K562 (cell line): ENCODE data around the gene NFATC3. TPM values are rescaled to one million over a fixed set of nuclear protein-coding genes. Genes with fewer than 3 reads are reported as not detected.

Experiments
- ATF7 ChIP-seq: fragments of 450-650 bp; IDR thresholded peaks from 2 replicates; pipeline ENCODE4 v1.7.1; 2014; ENCODE audit warnings: mild to moderate bottlenecking, moderate library complexity
- CHCHD3 ChIP-seq: fragments of 250-450 bp; sonication (Bioruptor Pico); IDR thresholded peaks from 2 replicates; pipeline ENCODE4 v2.1.2; 2022; ENCODE audit warnings: mild to moderate bottlenecking
- FIP1L1 ChIP-seq: fragments of 200-400 bp; formaldehyde crosslinking; IDR thresholded peaks from 2 replicates; pipeline ENCODE4 v1.6.1; 2018; ENCODE audit warnings: mild to moderate bottlenecking, low read depth, low read length; ENCODE audit not compliant: poor library complexity, severe bottlenecking
- GABPB1 ChIP-seq: sonication (generic); formaldehyde crosslinking; IDR thresholded peaks from 2 replicates; pipeline ENCODE4 v1.8.0; 2022; ENCODE audit warnings: mild to moderate bottlenecking, missing genetic modification reagents
- KLF16 ChIP-seq: IDR thresholded peaks from 2 replicates; pipeline ENCODE4 v1.6.1; 2016; ENCODE audit warnings: antibody characterized with exemption
- NELFE ChIP-seq: IDR thresholded peaks from 2 replicates; pipeline ENCODE4 v1.6.1; 2011; ENCODE audit warnings: mild to moderate bottlenecking; ENCODE audit not compliant: insufficient read depth, insufficient read length
- PRMT5 ChIP-seq: sonication (generic); formaldehyde crosslinking; IDR thresholded peaks from 2 replicates; pipeline ENCODE4 v1.5.0; 2020; ENCODE audit warnings: missing genetic modification reagents
- TRIM28 ChIP-seq: fragments of 450-650 bp; IDR thresholded peaks from 2 replicates; pipeline ENCODE4 v1.6.1; 2017
- ZNF41 ChIP-seq: fragments of 250-450 bp; sonication (Bioruptor Pico); conservative IDR thresholded peaks from 2 replicates; pipeline ENCODE4 v1.4.0; 2020; ENCODE audit warnings: mild to moderate bottlenecking
- ZNF551 ChIP-seq: fragments of 250-450 bp; sonication (Bioruptor Pico); IDR thresholded peaks from 2 replicates; pipeline ENCODE4 v1.5.0; 2021; ENCODE audit warnings: mild to moderate bottlenecking, moderate library complexity
- ZNF79 ChIP-seq: fragments of 250-450 bp; sonication (Bioruptor Pico); IDR thresholded peaks from 2 replicates; pipeline ENCODE4 v1.4.0; 2020; ENCODE audit warnings: low read depth, mild to moderate bottlenecking, moderate library complexity
- polyA plus RNA-seq, 8 experiments: library from polyadenylated mRNA; depleted of rRNA in 4 of 8; stranded (reverse) in 5 of 8; unstranded in 3 of 8; fragments of >200 nt; fragmentation: Nextera tagmentation in 2 of 8; fragmentation: Illumina TruSeq in 1 of 8; extraction: Ambion mirVana in 2 of 8; extraction: Trizol in 1 of 8; gene quantifications; 2 replicates each; pipeline versions ENCODE4 v1.2.1 to v1.2.3, GENCODE V29; 2011 to 2014; ENCODE audit warnings: inconsistent platforms in 1 of 8, missing spikeins in 1 of 8
- total RNA-seq, 7 experiments: library from RNA; depleted of rRNA in 6 of 7; stranded (reverse); fragments of >200 nt in 6 of 7; fragmentation: Illumina TruSeq in 2 of 7; extraction: Trizol in 2 of 7; gene quantifications; 2 replicates each; pipeline versions ENCODE4 v1.2.1 to v1.2.3, GENCODE V29; 2011 to 2021; ENCODE audit warnings: low replicate concordance in 1 of 7
- TF ChIP-seq, protein P1 (sequence below): fragments of 450-650 bp; formaldehyde crosslinking; IDR thresholded peaks from 2 replicates; pipeline ENCODE4 v1.4.0; 2020; ENCODE audit warnings: mild to moderate bottlenecking, moderate library complexity
- TF ChIP-seq, protein P2 (sequence below): IDR thresholded peaks from 2 replicates; pipeline ENCODE4 v1.6.1; 2011; ENCODE audit warnings: borderline replicate concordance, low read depth, mild to moderate bottlenecking, moderate library complexity, low read length; ENCODE audit not compliant: insufficient read depth, poor library complexity, severe bottlenecking
- TF ChIP-seq, protein P3 (sequence below): sonication (generic); formaldehyde crosslinking; IDR thresholded peaks from 2 replicates; pipeline ENCODE4 v1.8.1; 2023; ENCODE audit warnings: mild to moderate bottlenecking, missing genetic modification reagents
- TF ChIP-seq, protein P4 (sequence below): IDR thresholded peaks from 2 replicates; pipeline ENCODE4 v1.6.1; 2012; ENCODE audit warnings: low read depth, low read length, improper control_type of control experiment, borderline replicate concordance
- TF ChIP-seq, protein P5 (sequence below): sonication (generic); formaldehyde crosslinking; IDR thresholded peaks from 2 replicates; pipeline ENCODE4 v1.9.0; 2022; ENCODE audit warnings: mild to moderate bottlenecking, missing genetic modification reagents

The NFATC3 gene
- total and polyA plus RNA-seq, 9 of the 15 experiments (the other 6 are each of a cell fraction or from before 2014, with no cell fraction given) = 15.7 to 98.4 (median 59.4) TPM

DNA sequence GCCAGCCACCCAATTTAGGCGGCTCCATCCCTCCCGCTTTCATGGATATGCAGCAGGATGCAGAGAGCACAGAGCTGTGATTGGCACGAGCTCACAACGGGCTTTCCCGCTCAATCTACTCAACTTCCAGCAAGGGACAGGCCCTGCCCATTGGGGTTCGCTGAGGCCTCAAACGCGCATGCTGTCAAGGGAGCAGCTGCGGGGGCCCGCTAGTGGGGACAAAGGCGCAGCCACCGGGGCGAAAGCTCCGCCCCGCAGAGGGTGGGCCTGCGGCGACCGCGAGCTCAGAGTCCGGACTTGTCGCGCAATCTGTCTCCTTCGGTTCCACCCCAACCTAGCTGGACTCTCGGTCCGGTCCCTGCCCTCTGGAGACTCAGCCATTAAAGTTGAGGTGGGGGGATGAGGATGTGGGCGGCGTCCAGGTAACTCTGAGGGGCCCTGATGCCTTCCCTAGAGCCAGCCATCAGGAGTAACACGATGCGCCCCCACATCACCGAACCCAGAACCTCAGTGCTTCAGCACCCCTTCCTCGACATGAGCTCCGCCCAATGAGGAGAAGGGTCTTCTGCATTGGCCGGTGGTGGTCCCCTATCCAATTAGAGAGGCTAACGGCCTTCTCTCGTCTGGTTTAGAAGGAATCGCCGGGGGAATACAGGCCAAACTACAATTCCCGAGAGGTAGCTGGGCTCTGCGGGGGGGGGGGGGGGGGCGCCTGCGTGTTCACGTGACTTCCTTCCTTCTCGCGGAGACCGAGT, 489 bp upstream of the NFATC3 start (continued):
- TF ChIP-seq, protein P1, sequence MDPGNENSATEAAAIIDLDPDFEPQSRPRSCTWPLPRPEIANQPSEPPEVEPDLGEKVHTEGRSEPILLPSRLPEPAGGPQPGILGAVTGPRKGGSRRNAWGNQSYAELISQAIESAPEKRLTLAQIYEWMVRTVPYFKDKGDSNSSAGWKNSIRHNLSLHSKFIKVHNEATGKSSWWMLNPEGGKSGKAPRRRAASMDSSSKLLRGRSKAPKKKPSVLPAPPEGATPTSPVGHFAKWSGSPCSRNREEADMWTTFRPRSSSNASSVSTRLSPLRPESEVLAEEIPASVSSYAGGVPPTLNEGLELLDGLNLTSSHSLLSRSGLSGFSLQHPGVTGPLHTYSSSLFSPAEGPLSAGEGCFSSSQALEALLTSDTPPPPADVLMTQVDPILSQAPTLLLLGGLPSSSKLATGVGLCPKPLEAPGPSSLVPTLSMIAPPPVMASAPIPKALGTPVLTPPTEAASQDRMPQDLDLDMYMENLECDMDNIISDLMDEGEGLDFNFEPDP = no peak
- TF ChIP-seq GABPB1 = peak; percentile 66
- no peak for TF ChIP-seq CHCHD3 (CRISPR knock-in tag)
- TF ChIP-seq ZNF551 (CRISPR knock-in tag) = no peak
- peak; percentile 70; the same call in 1 of the 2 replicates for TF ChIP-seq ATF7
- no peak for TF ChIP-seq PRMT5 (CRISPR knock-in tag)
- TF ChIP-seq, protein P2, sequence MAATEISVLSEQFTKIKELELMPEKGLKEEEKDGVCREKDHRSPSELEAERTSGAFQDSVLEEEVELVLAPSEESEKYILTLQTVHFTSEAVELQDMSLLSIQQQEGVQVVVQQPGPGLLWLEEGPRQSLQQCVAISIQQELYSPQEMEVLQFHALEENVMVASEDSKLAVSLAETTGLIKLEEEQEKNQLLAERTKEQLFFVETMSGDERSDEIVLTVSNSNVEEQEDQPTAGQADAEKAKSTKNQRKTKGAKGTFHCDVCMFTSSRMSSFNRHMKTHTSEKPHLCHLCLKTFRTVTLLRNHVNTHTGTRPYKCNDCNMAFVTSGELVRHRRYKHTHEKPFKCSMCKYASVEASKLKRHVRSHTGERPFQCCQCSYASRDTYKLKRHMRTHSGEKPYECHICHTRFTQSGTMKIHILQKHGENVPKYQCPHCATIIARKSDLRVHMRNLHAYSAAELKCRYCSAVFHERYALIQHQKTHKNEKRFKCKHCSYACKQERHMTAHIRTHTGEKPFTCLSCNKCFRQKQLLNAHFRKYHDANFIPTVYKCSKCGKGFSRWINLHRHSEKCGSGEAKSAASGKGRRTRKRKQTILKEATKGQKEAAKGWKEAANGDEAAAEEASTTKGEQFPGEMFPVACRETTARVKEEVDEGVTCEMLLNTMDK = peak; percentile 93
- TF ChIP-seq NELFE = no peak
- peak; percentile 28; the same call in 1 of the 2 replicates for TF ChIP-seq TRIM28
- TF ChIP-seq ZNF79 (CRISPR knock-in tag) = no peak
- TF ChIP-seq, protein P3, sequence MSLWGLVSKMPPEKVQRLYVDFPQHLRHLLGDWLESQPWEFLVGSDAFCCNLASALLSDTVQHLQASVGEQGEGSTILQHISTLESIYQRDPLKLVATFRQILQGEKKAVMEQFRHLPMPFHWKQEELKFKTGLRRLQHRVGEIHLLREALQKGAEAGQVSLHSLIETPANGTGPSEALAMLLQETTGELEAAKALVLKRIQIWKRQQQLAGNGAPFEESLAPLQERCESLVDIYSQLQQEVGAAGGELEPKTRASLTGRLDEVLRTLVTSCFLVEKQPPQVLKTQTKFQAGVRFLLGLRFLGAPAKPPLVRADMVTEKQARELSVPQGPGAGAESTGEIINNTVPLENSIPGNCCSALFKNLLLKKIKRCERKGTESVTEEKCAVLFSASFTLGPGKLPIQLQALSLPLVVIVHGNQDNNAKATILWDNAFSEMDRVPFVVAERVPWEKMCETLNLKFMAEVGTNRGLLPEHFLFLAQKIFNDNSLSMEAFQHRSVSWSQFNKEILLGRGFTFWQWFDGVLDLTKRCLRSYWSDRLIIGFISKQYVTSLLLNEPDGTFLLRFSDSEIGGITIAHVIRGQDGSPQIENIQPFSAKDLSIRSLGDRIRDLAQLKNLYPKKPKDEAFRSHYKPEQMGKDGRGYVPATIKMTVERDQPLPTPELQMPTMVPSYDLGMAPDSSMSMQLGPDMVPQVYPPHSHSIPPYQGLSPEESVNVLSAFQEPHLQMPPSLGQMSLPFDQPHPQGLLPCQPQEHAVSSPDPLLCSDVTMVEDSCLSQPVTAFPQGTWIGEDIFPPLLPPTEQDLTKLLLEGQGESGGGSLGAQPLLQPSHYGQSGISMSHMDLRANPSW (CRISPR knock-in tag) = peak; percentile 40; the same call in 1 of the 2 replicates
- TF ChIP-seq KLF16 = no peak
- TF ChIP-seq, protein P4, sequence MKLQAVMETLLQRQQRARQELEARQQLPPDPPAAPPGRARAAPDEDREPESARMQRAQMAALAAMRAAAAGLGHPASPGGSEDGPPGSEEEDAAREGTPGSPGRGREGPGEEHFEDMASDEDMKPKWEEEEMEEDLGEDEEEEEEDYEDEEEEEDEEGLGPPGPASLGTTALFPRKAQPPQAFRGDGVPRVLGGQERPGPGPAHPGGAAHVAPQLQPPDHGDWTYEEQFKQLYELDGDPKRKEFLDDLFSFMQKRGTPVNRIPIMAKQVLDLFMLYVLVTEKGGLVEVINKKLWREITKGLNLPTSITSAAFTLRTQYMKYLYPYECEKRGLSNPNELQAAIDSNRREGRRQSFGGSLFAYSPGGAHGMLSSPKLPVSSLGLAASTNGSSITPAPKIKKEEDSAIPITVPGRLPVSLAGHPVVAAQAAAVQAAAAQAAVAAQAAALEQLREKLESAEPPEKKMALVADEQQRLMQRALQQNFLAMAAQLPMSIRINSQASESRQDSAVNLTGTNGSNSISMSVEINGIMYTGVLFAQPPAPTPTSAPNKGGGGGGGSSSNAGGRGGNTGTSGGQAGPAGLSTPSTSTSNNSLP = no peak
- no peak for TF ChIP-seq FIP1L1
- no peak for TF ChIP-seq ZNF41 (CRISPR knock-in tag)
- TF ChIP-seq, protein P5, sequence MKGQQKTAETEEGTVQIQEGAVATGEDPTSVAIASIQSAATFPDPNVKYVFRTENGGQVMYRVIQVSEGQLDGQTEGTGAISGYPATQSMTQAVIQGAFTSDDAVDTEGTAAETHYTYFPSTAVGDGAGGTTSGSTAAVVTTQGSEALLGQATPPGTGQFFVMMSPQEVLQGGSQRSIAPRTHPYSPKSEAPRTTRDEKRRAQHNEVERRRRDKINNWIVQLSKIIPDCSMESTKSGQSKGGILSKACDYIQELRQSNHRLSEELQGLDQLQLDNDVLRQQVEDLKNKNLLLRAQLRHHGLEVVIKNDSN = peak; percentile 71
